Measurements from ENCODE around the gene BRCC3. TPM values are rescaled to one million over a fixed set of nuclear protein-coding genes. Genes with fewer than 3 reads are reported as not detected.
A peak's percentile ranks its signal among the peaks of the same experiment; 100 is the strongest.

BRCC3 gene
- polyA plus RNA-seq, 1 donor from 2014 or later: 23.4 TPM

DNA sequence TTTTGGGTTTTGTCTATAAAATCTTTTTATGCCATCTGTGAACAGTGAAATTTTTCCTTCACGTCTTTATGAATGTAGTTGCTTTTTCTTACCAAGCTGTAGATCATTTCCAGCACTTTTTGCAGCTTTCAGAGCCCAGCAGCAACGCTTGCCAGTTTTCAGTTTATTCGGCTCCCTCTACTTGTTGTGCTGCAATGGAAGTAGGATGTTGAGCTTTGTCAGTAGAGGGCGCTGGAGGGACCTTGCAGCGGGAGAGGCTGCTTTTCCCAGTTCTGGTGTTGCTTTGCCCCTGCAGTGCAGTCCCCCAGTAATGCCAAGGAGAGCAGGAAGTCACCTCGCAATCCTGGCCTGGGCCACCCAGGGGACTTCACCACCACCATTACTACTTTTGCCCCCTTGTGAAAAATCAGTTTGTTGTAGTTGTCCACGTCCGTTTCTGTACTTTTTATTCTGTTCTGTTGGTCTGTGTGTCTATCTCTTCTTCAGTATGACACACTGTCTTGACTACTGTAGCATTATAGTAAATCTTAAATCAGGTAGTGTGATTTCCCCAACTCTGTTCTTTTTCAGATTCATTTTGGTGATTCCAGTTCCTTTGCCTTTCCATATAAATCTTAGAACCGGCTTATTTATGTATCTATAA lies 22.2 kb upstream of the BRCC3 start:
- Mint-ChIP-seq H3K4me1 (peaks cover 0 to 2% (median 0%) of the 10 kb centered on the region in 3 donors), H3K27me3 (no peaks in the 10 kb centered on the region), H3K36me3 (no peaks in the 10 kb centered on the region)

DNA sequence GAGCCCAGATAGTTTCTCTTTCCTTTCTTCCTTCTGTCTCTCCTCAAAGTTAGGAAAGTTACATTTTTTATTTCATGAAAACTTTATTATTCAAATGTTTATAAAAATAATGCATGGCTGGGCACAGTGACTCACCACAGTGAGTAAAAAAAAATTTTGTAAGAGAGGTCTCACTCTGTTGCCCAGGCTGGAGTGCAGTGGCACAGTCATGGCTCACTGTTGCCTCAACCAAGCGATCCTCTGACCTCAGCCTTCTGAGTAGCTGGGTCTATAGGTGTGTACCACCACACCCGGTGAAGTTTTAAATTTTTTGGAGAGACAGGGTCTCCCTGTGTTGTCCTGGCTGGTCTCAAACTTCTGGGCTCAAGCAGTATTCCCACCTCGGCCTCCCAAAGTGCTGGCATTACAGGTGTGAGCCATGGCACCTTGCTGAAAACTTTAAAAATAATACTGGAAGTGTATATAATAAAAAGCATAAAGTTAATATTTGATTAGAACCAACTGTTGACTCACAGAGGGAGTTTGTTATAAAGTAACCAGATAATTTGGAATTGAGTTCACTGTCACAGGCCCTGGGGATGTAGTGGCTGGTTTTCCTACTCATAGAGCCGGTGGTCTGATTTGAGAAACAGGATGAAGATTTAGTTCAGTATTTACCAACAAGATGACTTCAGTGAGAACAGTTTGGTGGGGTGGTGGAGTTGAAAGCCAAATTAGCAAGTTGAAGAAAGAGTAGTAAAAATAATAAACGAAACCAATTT lies 18.4 kb upstream of the BRCC3 start:
- Mint-ChIP-seq H3K27ac (peak overlapping the region in 1 of 3 donors; percentile 24), H3K27me3 (no peaks in the 10 kb centered on the region), H3K4me1 (peaks cover 0 to 5% (median 0%) of the 10 kb centered on the region in 3 donors)

More for the DNA sequence above, 22.2 kb upstream of the BRCC3 start:
- H3K4me3 Mint-ChIP-seq: no peak overlapping the region
- no peak overlapping the region for H3K27ac Mint-ChIP-seq
- H3K9me3 Mint-ChIP-seq: no peaks in the 10 kb centered on the region

DNA sequence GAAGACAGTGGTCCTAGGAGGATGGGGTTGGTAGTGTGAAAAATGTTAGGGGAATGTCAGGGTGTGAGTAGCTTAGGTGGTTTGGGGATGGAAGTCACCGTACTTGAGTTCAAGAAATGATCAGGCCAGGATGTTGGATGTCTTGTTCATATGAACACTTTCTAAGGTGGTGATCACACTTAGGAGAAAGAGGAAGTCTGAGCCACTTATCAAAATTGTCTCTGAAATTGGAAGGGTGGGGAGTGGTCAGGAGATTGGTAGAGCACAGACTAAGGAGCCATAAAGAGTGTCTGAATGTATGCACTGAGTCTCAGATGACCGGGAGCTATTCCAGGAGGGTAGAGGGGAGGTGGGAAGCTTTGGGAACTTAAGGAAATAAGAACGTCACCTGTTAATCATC lies 17.7 kb upstream of the BRCC3 start:
- no peaks in the 10 kb centered on the region for H3K9me3 Mint-ChIP-seq
- H3K4me3 Mint-ChIP-seq: no peak overlapping the region
- peaks cover 0 to 5% (median 0%) of the 10 kb centered on the region in 3 donors for H3K4me1 Mint-ChIP-seq
- H3K36me3 Mint-ChIP-seq: no peaks in the 10 kb centered on the region
- no peaks in the 10 kb centered on the region for H3K27me3 Mint-ChIP-seq
- peak overlapping the region in 1 of 3 donors; percentile 24 for H3K27ac Mint-ChIP-seq

More for the DNA sequence above, 18.4 kb upstream of the BRCC3 start:
- H3K4me3 Mint-ChIP-seq: no peak overlapping the region
- no peaks in the 10 kb centered on the region for H3K9me3 Mint-ChIP-seq
- H3K36me3 Mint-ChIP-seq: no peaks in the 10 kb centered on the region

DNA sequence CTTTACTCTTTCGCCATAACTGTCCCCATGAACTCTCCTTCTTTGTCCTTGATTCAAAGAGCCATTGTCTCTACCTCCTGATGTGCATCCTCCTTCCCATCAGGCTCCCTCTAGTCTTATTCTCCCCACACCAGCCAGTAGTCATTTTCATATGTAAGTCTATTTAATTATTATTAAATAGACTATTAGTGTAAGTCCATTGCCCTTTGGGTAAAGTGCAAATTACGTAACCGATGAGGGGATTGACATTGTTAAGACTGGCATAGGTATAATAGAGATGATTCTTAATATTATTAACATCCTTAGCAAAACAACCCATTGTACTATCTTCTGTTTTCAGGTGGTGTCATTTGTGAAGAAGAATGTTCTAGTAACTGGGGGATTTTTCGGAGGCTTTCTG lies 17.1 kb upstream of the BRCC3 start:
- no peak overlapping the region for H3K4me3 Mint-ChIP-seq
- peaks cover 0 to 4% (median 0%) of the 10 kb centered on the region in 3 donors for H3K4me1 Mint-ChIP-seq
- no peaks in the 10 kb centered on the region for H3K27me3 Mint-ChIP-seq
- H3K9me3 Mint-ChIP-seq: no peaks in the 10 kb centered on the region
- no peaks in the 10 kb centered on the region for H3K36me3 Mint-ChIP-seq
- no peak overlapping the region for H3K27ac Mint-ChIP-seq

DNA sequence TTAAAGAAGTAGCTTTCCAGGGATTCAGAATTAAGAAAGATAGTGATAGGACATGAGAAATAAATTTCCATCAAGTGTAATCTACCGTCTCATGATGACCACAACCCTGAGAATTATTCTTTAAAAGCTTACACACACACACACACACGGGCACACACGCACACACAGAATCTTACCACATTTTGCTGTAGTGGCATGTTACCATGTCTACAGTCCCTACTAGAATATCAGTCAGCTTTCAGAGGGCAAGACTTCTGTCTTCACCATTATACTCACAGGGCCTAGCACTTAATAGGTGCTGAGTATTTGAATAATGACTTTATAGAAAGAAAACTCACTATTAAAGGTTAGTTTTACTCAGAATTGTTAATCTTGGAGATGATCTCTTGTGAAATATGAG lies 15.8 kb upstream of the BRCC3 start:
- Mint-ChIP-seq H3K36me3 (no peaks in the 10 kb centered on the region), H3K4me3 (no peak overlapping the region), H3K9me3 (no peaks in the 10 kb centered on the region), H3K27ac (no peak overlapping the region), H3K4me1 (peaks cover 0 to 3% (median 0%) of the 10 kb centered on the region in 3 donors), H3K27me3 (no peaks in the 10 kb centered on the region)

DNA sequence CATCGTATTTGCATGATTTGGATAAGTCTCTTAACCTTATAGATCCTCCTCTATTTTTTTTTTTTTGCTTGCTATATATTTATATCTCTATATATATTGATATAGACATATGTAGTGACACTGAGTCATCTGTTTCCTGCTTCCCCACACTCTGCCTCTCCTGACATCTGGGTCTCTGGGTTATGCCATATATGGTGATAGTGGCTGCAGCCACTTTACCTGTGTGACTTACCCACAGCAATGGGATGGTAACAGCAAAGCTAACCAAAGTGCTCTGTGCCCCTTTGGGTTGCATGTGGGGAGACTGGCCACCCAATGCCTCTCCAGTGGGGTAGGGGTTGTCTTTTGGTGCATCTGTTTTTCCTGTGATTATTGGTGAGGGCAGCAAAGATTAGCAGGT lies 14.8 kb upstream of the BRCC3 start:
- Mint-ChIP-seq H3K4me3 (no peak overlapping the region), H3K36me3 (no peaks in the 10 kb centered on the region), H3K4me1 (peaks cover 0 to 3% (median 0%) of the 10 kb centered on the region in 3 donors), H3K27ac (no peak overlapping the region), H3K27me3 (no peaks in the 10 kb centered on the region), H3K9me3 (no peaks in the 10 kb centered on the region)

DNA sequence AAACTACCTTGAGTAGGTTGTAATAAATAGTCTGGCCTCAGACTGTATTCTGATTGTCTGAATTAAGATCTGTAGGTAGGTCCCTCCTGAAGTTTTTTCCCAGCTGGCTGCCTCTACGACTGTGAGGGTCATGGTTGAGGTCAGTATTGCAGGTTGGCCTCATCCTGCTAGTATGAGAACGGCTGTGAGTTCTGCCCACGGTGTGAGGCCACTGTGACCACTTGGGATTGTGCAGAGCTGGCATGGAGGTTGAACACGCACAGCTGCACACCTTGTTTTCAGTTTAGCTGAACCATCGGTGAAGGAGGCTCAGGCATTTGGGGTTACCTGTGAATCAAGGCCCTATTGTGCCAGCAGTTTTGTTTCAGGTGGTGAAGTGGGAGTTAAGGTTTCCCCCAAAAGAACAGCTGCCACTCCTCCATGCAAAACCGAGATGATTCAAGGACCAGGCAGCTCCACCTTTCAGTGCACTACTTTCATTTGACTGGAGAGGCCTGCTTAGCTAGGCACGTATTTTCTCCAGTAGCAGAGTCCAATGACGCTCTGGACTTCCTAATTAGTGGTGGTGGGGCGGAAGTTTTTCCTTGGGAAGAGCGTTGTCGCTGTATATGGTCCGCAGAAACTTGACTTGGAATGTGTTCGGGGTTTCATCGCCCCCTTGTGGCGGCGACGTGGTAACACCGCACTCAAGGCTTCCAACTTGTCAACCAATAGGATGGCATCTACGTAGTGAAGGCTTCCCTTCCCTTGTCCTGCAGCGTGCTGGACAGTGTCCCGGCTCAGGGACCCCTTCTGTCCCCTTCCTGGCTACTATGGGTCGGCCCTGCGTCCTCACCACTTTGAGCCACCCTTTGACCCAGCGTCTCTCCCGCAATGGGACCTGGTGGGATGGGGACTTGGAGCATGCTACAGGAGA lies 14.2 kb upstream of the BRCC3 start:
- Mint-ChIP-seq H3K27me3 (no peaks in the 10 kb centered on the region), H3K9me3 (no peaks in the 10 kb centered on the region), H3K27ac (peak overlapping the region in 1 of 3 donors; percentile 82), H3K4me3 (peak overlapping the region in 3 of 4 donors; percentile 7 to 85 (median 30)), H3K36me3 (no peaks in the 10 kb centered on the region), H3K4me1 (peaks cover 0 to 3% (median 0%) of the 10 kb centered on the region in 3 donors)

DNA sequence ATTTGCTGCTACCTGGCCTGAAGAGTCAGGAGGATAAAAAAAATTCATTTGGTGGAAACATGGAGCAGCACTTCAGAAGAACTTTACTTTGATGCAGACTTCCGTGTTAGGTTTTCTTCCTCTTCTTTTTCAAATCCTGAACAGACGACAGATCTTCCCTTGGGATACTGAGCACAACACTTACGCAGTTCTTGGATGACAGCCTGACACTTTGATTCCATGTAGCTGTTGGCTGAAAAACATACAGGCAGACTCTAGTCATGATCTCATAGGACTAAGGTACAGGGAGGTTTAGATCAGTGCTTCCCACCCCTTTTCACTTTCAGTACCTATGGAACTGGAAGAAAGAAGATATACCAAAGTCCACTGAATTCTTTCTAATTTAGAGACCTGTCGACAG lies 9.5 kb upstream of the BRCC3 start:
- no peaks in the 10 kb centered on the region for H3K36me3 Mint-ChIP-seq
- H3K27ac Mint-ChIP-seq: no peak overlapping the region

DNA sequence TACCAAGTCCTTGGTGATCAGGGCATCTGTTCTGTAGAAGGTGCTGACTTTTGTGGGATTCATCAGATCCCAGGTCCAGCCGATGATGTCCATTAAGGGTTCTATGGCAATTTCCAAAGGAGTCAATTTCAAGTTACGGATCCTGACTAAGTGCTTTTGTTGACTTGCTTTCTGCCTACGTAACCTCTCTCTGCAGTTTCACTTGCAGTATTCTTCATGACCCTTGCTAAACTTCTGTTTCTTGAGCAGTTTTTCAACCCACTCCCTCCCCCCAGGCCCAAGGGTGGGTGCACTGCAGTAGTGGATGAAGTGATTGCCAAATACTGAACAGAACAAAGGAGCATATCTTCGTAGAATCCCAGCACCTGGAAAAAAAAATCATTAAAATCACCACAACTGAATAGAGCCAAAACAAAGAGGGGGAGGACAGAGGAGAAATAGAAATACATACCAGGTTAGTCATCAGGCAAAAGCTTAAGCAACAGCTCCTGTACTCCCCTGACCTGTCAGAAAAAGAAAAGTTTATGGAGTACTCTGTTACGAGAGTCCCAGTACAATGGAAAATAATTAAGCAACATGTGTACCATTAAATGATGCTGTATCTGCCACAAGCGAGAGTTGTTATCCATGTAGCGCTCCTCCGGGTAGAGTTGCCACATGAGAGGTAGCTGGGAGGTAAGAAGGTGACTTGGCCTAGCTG lies 6.1 kb upstream of the BRCC3 start:
- no peaks in the 10 kb centered on the region for H3K36me3 Mint-ChIP-seq
- peak overlapping the region in 1 of 3 donors; percentile 3 for H3K27ac Mint-ChIP-seq
- peaks cover 2 to 9% (median 4%) of the 10 kb centered on the region in 3 donors for H3K4me1 Mint-ChIP-seq
- no peaks in the 10 kb centered on the region for H3K27me3 Mint-ChIP-seq
- no peaks in the 10 kb centered on the region for H3K9me3 Mint-ChIP-seq
- H3K4me3 Mint-ChIP-seq: no peak overlapping the region

More for the DNA sequence above, 9.5 kb upstream of the BRCC3 start:
- Mint-ChIP-seq H3K4me3 (no peak overlapping the region), H3K4me1 (peaks cover 0 to 3% (median 2%) of the 10 kb centered on the region in 3 donors), H3K27me3 (no peaks in the 10 kb centered on the region), H3K9me3 (no peaks in the 10 kb centered on the region)

DNA sequence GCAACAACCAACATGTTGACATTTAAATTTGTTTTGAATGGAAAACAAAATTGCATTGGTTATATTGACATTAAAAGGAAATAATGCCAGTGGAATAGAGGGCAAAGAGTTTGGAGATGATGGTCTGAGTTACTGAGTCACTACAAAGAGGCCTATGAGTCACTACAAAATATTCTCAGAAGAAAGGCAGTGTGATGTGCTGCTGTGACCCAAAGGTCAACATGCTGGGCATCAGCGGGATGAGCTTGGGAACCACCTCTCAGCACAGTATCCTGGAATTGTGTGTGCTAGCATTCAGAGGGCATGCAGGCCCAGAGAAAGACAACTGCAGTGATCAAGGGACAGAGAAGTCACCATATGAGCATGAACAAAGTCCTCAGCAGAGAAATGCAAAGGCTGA lies 3.1 kb upstream of the BRCC3 start:
- Mint-ChIP-seq H3K27ac (no peak overlapping the region), H3K36me3 (peaks cover 1% of the 10 kb centered on the region), H3K4me3 (peak overlapping the region in 1 of 4 donors; percentile 97), H3K9me3 (no peaks in the 10 kb centered on the region), H3K4me1 (peaks cover 10 to 22% (median 11%) of the 10 kb centered on the region in 3 donors), H3K27me3 (no peaks in the 10 kb centered on the region)

DNA sequence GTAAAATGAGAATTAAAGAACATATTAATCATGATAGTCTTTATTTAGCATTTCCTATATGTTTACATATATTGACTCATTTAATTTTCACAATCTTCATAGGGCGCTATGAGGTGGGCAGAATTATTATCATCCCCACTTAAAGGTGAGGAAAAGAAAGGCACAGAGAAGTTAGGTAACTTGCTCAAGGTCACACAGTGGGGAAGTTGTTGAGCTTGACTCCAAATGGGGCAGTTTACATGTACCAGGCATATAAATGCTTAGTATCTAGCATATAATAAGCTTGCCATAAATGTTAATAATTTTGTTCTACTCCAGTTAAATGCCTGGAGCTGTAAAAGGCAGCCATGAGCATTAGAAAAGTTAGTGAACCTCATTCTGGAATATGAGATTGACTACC lies 1.9 kb upstream of the BRCC3 start:
- Mint-ChIP-seq H3K36me3 (peaks cover 1% of the 10 kb centered on the region), H3K9me3 (no peaks in the 10 kb centered on the region), H3K4me3 (peak overlapping the region in 3 of 4 donors; percentile 92 to 97 (median 94)), H3K4me1 (peaks cover 15 to 31% (median 20%) of the 10 kb centered on the region in 3 donors), H3K27me3 (no peaks in the 10 kb centered on the region), H3K27ac (peak overlapping the region in 1 of 3 donors; percentile 71)

DNA sequence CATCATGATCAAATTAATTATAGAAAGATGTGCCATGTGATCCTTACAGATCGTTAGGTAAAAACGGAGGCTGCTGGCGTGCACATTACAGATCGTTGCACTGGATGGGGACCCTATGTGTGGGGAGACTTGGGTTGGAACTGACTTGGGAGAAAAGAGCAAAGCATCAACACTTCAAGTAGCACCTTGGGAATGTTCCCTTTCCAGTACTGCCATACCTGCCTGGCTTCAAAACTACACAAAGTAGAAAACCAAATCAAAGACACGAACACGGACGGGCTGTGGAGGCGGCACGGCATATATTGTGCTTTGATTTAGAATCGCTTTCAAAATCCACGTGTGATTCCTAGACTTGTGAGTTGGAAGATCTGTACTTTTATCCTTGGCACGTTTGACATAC lies 1.3 kb upstream of the BRCC3 start:
- no peaks in the 10 kb centered on the region for H3K9me3 Mint-ChIP-seq
- peak overlapping the region; percentile 83 to 97 (median 93) for H3K4me3 Mint-ChIP-seq
- H3K27ac Mint-ChIP-seq: peak overlapping the region in 1 of 3 donors; percentile 71
- peaks cover 2% of the 10 kb centered on the region for H3K36me3 Mint-ChIP-seq
- no peaks in the 10 kb centered on the region for H3K27me3 Mint-ChIP-seq
- H3K4me1 Mint-ChIP-seq: peaks cover 15 to 31% (median 20%) of the 10 kb centered on the region in 3 donors

DNA sequence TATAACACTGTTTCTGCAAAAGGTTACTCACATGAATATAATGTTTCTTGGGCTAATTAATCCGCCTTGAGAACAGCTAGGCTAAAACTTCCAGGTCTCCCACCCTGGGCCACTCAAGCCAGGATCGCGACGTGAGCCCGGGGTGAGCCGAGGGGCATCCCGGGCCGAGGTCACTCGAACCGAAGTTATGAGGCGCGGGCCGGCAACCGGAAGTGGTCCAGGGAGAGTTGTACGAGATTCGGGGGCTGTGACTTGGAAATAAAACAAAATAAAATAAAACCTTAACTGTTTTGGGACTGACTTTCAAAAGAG lies 689 bp upstream of the BRCC3 start:
- Mint-ChIP-seq H3K27ac (peak overlapping the region; percentile 71 to 98 (median 90)), H3K36me3 (peaks cover 4% of the 10 kb centered on the region), H3K4me3 (peak overlapping the region; percentile 83 to 97 (median 93)), H3K4me1 (peaks cover 17 to 31% (median 24%) of the 10 kb centered on the region in 3 donors), H3K27me3 (no peaks in the 10 kb centered on the region), H3K9me3 (no peaks in the 10 kb centered on the region)

DNA sequence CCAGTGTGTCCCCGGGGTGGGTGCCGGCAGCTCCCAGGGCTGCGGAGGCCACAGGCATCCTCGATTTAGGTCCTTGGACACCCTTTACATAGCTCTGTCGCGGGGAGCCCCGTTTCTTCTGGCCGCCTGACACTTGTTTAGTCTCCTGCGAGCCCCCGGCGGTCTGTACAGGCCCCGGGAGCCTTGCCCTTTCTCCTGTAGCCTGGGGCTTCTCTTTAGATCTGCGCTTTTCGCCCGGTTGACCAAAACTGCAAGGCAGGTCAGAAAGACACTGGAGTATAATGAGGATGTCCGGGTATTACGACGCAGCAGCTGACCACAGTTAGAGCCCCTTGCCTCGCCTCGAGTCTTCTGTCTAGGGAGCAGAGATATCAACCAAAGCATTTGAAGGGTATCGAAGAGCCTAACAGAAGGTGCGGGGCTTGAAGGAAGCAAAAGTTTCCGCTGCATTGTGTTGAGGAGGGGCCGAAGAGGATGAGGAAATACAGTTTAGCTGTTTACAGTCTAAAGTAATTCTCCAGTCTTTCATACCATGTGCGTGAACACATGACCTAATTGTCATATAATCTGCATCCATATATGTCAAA lies 479 bp downstream of the BRCC3 start:
- no peaks in the 10 kb centered on the region for H3K9me3 Mint-ChIP-seq
- peak overlapping the region; percentile 87 to 97 (median 96) for H3K4me3 Mint-ChIP-seq
- peaks cover 17 to 31% (median 24%) of the 10 kb centered on the region in 3 donors for H3K4me1 Mint-ChIP-seq
- peaks cover 4% of the 10 kb centered on the region for H3K36me3 Mint-ChIP-seq
- H3K27ac Mint-ChIP-seq: peak overlapping the region; percentile 88 to 98 (median 98)
- no peaks in the 10 kb centered on the region for H3K27me3 Mint-ChIP-seq

Measured in IgD-negative memory B cell (primary cell).